CD14-positive monocyte (primary cell): Measurements from ENCODE around the gene LIMK2. TPM values are rescaled to one million over a fixed set of nuclear protein-coding genes. Genes with fewer than 3 reads are reported as not detected.

Source experiments
- DNase-seq, 3 donors: peaks; one replicate each; pipeline ENCODE4 v3.0.0-alpha.2; 2011 to 2022
- H2AFZ ChIP-seq: 2 replicates; pipeline ENCODE4 v1.6.0; 2012; ENCODE audit warnings: mild to moderate bottlenecking, low read depth, low read length, inconsistent platforms; ENCODE audit not compliant: insufficient read depth, poor library complexity, severe bottlenecking
- H3K27ac ChIP-seq, 2 donors: 1 replicate in 1 of 2; 2 replicates in 1 of 2; pipeline ENCODE4 v1.5.1; 2012 to 2013; ENCODE audit warnings: low read length in 2 of 2, control low read depth in 1 of 2, inconsistent platforms in 1 of 2, low read depth in 1 of 2, mild to moderate bottlenecking in 1 of 2
- H3K27me3 ChIP-seq, 2 donors: one replicate each; pipeline versions ENCODE4 v1.6.0 to v1.6.1; 2011 to 2013; ENCODE audit warnings: low read length in 2 of 2; ENCODE audit not compliant: control insufficient read depth in 2 of 2, insufficient read depth in 2 of 2
- H3K36me3 ChIP-seq, 2 donors: replicated peaks in 1 of 2; 1 replicate in 1 of 2; 2 replicates in 1 of 2; pipeline versions ENCODE4 v1.5.1 to v1.6.1; 2012 to 2013; ENCODE audit warnings: low read length in 2 of 2, control low read depth in 1 of 2, inconsistent platforms in 1 of 2, mild to moderate bottlenecking in 1 of 2; ENCODE audit not compliant: insufficient read depth in 2 of 2, control insufficient read depth in 1 of 2
- H3K4me1 ChIP-seq, 2 donors: 1 replicate in 1 of 2; 2 replicates in 1 of 2; pipeline versions ENCODE4 v1.5.1 to v1.6.1; 2012 to 2013; ENCODE audit warnings: low read length in 2 of 2, control low read depth in 1 of 2, inconsistent platforms in 1 of 2, mild to moderate bottlenecking in 1 of 2, moderate library complexity in 1 of 2; ENCODE audit not compliant: insufficient read depth in 2 of 2, control insufficient read depth in 1 of 2
- H3K4me2 ChIP-seq: replicated peaks from 2 replicates; pipeline ENCODE3; 2012; ENCODE audit warnings: low read length, moderate library complexity, mild to moderate bottlenecking; ENCODE audit not compliant: poor library complexity, severe bottlenecking; ENCODE audit errors: extremely low read depth
- H3K4me3 ChIP-seq, 3 experiments: fragments of 200-600 bp in 1 of 3; sonication (generic) in 1 of 3; replicated peaks in 1 of 3; 1 replicate in 2 of 3; 2 replicates in 1 of 3; pipeline ENCODE4 v1.5.1; 2011 to 2013; ENCODE audit warnings: low read length in 3 of 3, mild to moderate bottlenecking in 3 of 3, control low read depth in 2 of 3, low read depth in 2 of 3, inconsistent platforms in 1 of 3, moderate library complexity in 1 of 3
- H3K79me2 ChIP-seq: 2 replicates; pipeline ENCODE4 v1.6.0; 2012; ENCODE audit warnings: mild to moderate bottlenecking, control low read depth, inconsistent platforms, low read length, moderate library complexity; ENCODE audit not compliant: insufficient read depth
- H3K9ac ChIP-seq: 2 replicates; pipeline ENCODE4 v1.6.0; 2017; ENCODE audit warnings: low read length, mild to moderate bottlenecking; ENCODE audit not compliant: insufficient read depth, poor library complexity, severe bottlenecking
- H3K9me3 ChIP-seq, 2 donors: replicated peaks in 1 of 2; 1 replicate in 1 of 2; 2 replicates in 1 of 2; pipeline versions ENCODE4 v1.5.1 to v1.6.1; 2012 to 2013; ENCODE audit warnings: low read length in 2 of 2, control low read depth in 1 of 2; ENCODE audit not compliant: control insufficient read depth in 1 of 2, insufficient read depth in 1 of 2
- H4K20me1 ChIP-seq: 2 replicates; pipeline ENCODE4 v1.6.0; 2012; ENCODE audit warnings: mild to moderate bottlenecking, low read length, control low read depth, moderate library complexity; ENCODE audit not compliant: insufficient read depth
- H3K27ac Mint-ChIP-seq, 7 donors: one replicate each; pipeline ENCODE4 v1.8.0; 2020; ENCODE audit warnings: mild to moderate bottlenecking in 7 of 7, mixed read lengths in 7 of 7, moderate library complexity in 6 of 7, inconsistent platforms in 2 of 7
- H3K27me3 Mint-ChIP-seq, 3 donors: one replicate each; pipeline ENCODE4 v1.8.0; 2021 to 2022; ENCODE audit warnings: low read depth in 3 of 3, mild to moderate bottlenecking in 3 of 3, mixed read lengths in 3 of 3, moderate library complexity in 3 of 3, inconsistent platforms in 1 of 3
- H3K36me3 Mint-ChIP-seq, 2 donors: one replicate each; pipeline ENCODE4 v1.8.0; 2020; ENCODE audit warnings: mixed read lengths in 2 of 2, inconsistent platforms in 1 of 2, mild to moderate bottlenecking in 1 of 2
- H3K4me1 Mint-ChIP-seq: one replicate; pipeline ENCODE4 v1.8.0; 2020; ENCODE audit warnings: mild to moderate bottlenecking, mixed read lengths
- H3K4me3 Mint-ChIP-seq, 2 donors: one replicate each; pipeline ENCODE4 v1.8.0; 2020; ENCODE audit warnings: mild to moderate bottlenecking in 2 of 2, mixed read lengths in 2 of 2, moderate library complexity in 1 of 2
- H3K9me3 Mint-ChIP-seq, 7 donors: one replicate each; pipeline ENCODE4 v1.8.0; 2020 to 2022; ENCODE audit warnings: mixed read lengths in 7 of 7, mild to moderate bottlenecking in 6 of 7, moderate library complexity in 6 of 7, inconsistent platforms in 2 of 7
- WGBS: methylation state at CpG from one replicate; pipeline ENCODE4 v1.1.5; 2013; ENCODE audit warnings: missing lambda C conversion rate; ENCODE audit not compliant: insufficient coverage; 5-methylcytosine and 5-hydroxymethylcytosine counted together
- intact Hi-C, 2 donors: fragments of 100-400 bp; cut with micrococcal nuclease; formaldehyde crosslinking; loops; one replicate each; pipeline versions ENCODE4 v1.15.0 to v1.15.1; 2023
- polyA plus RNA-seq, 3 donors: library from polyadenylated mRNA; depleted of rRNA in 1 of 3; unstranded in 2 of 3; stranded (reverse) in 1 of 3; fragments of 300-500 nt in 2 of 3; fragments of >200 nt in 1 of 3; fragmentation: Illumina TruSeq in 2 of 3; gene quantifications; 1 replicate in 2 of 3; 2 replicates in 1 of 3; pipeline ENCODE4 v1.2.3, GENCODE V29; 2012 to 2021
- TF ChIP-seq, protein P1 (sequence below): fragments of 200-600 bp; IDR thresholded peaks from one replicate; pipeline ENCODE4 v1.8.0; 2022; ENCODE audit warnings: antibody characterized with exemption, mild to moderate bottlenecking

The LIMK2 gene
- polyA plus RNA-seq, 3 donors = 5.5 to 14.2 (median 10.1) TPM

DNA sequence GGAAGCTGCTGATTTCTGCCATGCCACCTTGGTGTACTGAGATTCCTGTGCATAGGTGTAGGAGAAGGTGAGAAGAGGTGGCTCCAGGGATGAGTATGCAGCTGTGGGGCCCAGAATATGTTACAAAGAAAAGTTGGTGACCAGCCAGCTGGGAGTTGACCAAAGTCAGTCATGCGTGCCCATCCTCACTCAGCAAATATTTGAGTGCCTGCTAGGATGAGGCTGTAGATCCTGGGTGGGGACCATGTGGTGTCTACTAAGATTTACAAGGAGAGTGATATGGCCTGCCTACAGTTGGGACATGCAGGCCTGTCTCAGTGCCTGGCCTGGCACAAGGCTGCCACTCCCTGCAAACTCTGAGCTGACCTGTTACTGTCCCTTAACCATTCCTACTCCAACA lies 32.8 kb upstream of the LIMK2 start:
- H3K9me3 ChIP-seq = no peaks in the 10 kb centered on the region
- Mint-ChIP-seq H3K27me3 (no peaks in the 10 kb centered on the region), H3K36me3 (peaks cover 31 to 75% of the 10 kb centered on the region in 2 donors), H3K4me3 (no peak overlapping the region), H3K27ac (peak overlapping the region in 2 of 7 donors; percentile 26 to 61), H3K9me3 (peaks cover 0 to 2% (median 0%) of the 10 kb centered on the region in 7 donors), H3K4me1 (no peaks in the 10 kb centered on the region)
- H3K4me1 ChIP-seq = no peaks in the 10 kb centered on the region
- H3K79me2 ChIP-seq = peaks cover 56% of the 10 kb centered on the region
- H3K4me2 ChIP-seq = no peak overlapping the region
- H3K27me3 ChIP-seq = no peaks in the 10 kb centered on the region
- H3K9ac ChIP-seq = no peak overlapping the region
- peaks cover 27 to 49% of the 10 kb centered on the region in 2 donors for H3K36me3 ChIP-seq
- peak overlapping the region in 1 of 2 donors; percentile 1 for H3K27ac ChIP-seq
- no peak for DNase-seq
- H3K4me3 ChIP-seq = no peak overlapping the region
- peaks cover 62% of the 10 kb centered on the region for H4K20me1 ChIP-seq
- no peak overlapping the region for H2AFZ ChIP-seq
- TF ChIP-seq, protein P1, sequence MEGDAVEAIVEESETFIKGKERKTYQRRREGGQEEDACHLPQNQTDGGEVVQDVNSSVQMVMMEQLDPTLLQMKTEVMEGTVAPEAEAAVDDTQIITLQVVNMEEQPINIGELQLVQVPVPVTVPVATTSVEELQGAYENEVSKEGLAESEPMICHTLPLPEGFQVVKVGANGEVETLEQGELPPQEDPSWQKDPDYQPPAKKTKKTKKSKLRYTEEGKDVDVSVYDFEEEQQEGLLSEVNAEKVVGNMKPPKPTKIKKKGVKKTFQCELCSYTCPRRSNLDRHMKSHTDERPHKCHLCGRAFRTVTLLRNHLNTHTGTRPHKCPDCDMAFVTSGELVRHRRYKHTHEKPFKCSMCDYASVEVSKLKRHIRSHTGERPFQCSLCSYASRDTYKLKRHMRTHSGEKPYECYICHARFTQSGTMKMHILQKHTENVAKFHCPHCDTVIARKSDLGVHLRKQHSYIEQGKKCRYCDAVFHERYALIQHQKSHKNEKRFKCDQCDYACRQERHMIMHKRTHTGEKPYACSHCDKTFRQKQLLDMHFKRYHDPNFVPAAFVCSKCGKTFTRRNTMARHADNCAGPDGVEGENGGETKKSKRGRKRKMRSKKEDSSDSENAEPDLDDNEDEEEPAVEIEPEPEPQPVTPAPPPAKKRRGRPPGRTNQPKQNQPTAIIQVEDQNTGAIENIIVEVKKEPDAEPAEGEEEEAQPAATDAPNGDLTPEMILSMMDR = no peak
- intact Hi-C loops = no loop called here
- 100% methylated on average over 1 of the region's 1 CpG for WGBS

DNA sequence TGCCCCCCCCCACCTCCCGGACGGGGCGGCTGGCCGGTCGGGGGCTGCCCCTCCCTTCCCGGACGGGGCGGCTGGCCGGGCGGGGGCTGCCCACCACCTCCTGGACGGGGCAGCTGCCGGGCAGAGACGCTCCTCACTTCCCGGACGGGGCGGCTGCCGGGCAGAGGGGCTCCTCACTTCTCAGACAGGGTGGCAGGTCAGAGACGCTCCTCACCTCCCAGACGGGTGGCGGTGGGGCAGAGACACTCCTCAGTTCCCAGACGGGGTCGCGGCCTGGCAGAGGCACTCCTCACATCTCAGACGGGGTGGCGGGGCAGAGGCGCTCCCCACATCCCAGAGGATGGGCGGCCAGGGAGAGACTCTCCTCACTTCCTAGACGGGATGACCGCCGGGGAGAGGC lies 28.1 kb upstream of the LIMK2 start:
- TF ChIP-seq, protein P1 = no peak
- Histone ChIP-seq H3K27me3 (no peaks in the 10 kb centered on the region), H3K4me3 (no peak overlapping the region), H3K79me2 (peaks cover 19% of the 10 kb centered on the region), H3K4me2 (no peak overlapping the region), H3K4me1 (no peaks in the 10 kb centered on the region), H3K9me3 (no peaks in the 10 kb centered on the region), H3K27ac (no peak overlapping the region), H3K9ac (no peak overlapping the region), H2AFZ (no peak overlapping the region), H4K20me1 (peaks cover 59% of the 10 kb centered on the region), H3K36me3 (peaks cover 31 to 50% of the 10 kb centered on the region in 2 donors)
- no peak for DNase-seq
- no peak overlapping the region for H3K4me3 Mint-ChIP-seq
- intact Hi-C loops = no loop called here
- H3K27ac Mint-ChIP-seq = no peak overlapping the region
- H3K27me3 Mint-ChIP-seq = no peaks in the 10 kb centered on the region
- H3K36me3 Mint-ChIP-seq = peaks cover 29 to 74% of the 10 kb centered on the region in 2 donors
- 93% methylated on average over 17 of the region's 30 CpGs for WGBS
- no peaks in the 10 kb centered on the region for H3K4me1 Mint-ChIP-seq
- peaks cover 0 to 3% (median 0%) of the 10 kb centered on the region in 7 donors for H3K9me3 Mint-ChIP-seq
